ENCODE measurements around the gene SYT10.
"Not testable (repeated sequence)": the region's sequence is repeated elsewhere in the genome, so short reads cannot be mapped to it uniquely, and the experiment has no call there.

The SYT10 gene

GRCh38 chr12:33349791-33350190, 89.8 kb downstream of the SYT10 start:
- H3K36me3 ChIP-seq (ENCODE audit: control insufficient read depth in 1 of 2, insufficient read depth in 2 of 2, low read length in 2 of 2): no peaks in the 10 kb centered on the region
- no peaks in the 10 kb centered on the region for H3K4me1 ChIP-seq (ENCODE audit: control insufficient read depth in 1 of 2, insufficient read depth in 2 of 2, low read length in 2 of 2)
- H3K4me3 ChIP-seq (ENCODE audit: low read depth in 1 of 2, low read length in 2 of 2): no peak overlapping the region
- no peak overlapping the region for H3K27ac ChIP-seq (ENCODE audit: low read length)
- H3K27me3 ChIP-seq (ENCODE audit: low read depth, low read length): no peaks in the 10 kb centered on the region
- H3K9me3 ChIP-seq (ENCODE audit: control insufficient read depth in 1 of 2, low read length in 2 of 2): no peaks in the 10 kb centered on the region

GRCh38 chr12:33331961-33332398, 107.6 kb downstream of the SYT10 start:
- H3K4me1 ChIP-seq (ENCODE audit: control insufficient read depth in 1 of 2, insufficient read depth in 2 of 2, low read length in 2 of 2); H3K36me3 ChIP-seq (ENCODE audit: control insufficient read depth in 1 of 2, insufficient read depth in 2 of 2, low read length in 2 of 2); H3K27me3 ChIP-seq (ENCODE audit: low read depth, low read length); H3K9me3 ChIP-seq (ENCODE audit: control insufficient read depth in 1 of 2, low read length in 2 of 2); H3K27ac ChIP-seq (ENCODE audit: low read length); H3K4me3 ChIP-seq (ENCODE audit: low read depth in 1 of 2, low read length in 2 of 2): not testable (repeated sequence)

DNA sequence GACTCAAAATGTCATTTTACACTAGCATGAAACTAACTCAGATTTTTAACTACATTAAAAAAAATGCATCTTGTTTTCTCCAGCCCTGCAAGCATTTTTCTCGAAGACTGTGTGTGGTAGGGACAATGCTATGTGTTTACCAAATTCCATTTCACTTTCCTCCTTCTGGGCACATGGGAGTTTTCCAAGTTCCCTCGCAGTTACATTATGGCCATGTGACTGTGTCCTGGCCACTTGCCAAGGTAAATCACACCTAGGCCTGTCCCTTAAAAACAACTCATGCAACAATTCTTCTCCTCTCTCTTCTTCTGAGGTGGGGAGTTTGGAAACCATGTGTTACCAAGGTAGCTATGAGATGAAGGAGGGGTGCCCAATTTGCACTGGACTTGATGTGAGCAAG, 108.7 kb downstream of the SYT10 start:
- Histone ChIP-seq H3K27ac (ENCODE audit: low read length) (no peak overlapping the region), H3K27me3 (ENCODE audit: low read depth, low read length) (no peaks in the 10 kb centered on the region), H3K9me3 (ENCODE audit: control insufficient read depth in 1 of 2, low read length in 2 of 2) (no peaks in the 10 kb centered on the region), H3K4me3 (ENCODE audit: low read depth in 1 of 2, low read length in 2 of 2) (no peak overlapping the region), H3K4me1 (ENCODE audit: control insufficient read depth in 1 of 2, insufficient read depth in 2 of 2, low read length in 2 of 2) (no peaks in the 10 kb centered on the region), H3K36me3 (ENCODE audit: control insufficient read depth in 1 of 2, insufficient read depth in 2 of 2, low read length in 2 of 2) (no peaks in the 10 kb centered on the region)

Data from muscle layer of duodenum (tissue), 2 donors.